HG02884 (cell line): ENCODE data around the gene IL1A.
A peak's percentile ranks its signal among the peaks of the same experiment; 100 is the strongest.

ENCODE experiments used
- ATAC-seq: cut with Tn5 transposase; IDR thresholded peaks from one replicate; pipeline ENCODE4 v1.9.1; 2021; ENCODE audit warnings: mild to moderate bottlenecking, moderate library complexity; ENCODE audit not compliant: unreplicated experiment

Gene IL1A

GRCh38 chr2:112728029-112728362 is 56.3 kb downstream of the IL1A start:
- ATAC-seq, result no peak

GRCh38 chr2:112727276-112728028 is 56.8 kb downstream of the IL1A start:
- ATAC-seq, result no peak

- peak; percentile 80 for ATAC-seq
Measured at GRCh38 chr2:112726487-112727190, 57.7 kb downstream of the IL1A start.

- ATAC-seq, result peak; percentile 50
Measured at GRCh38 chr2:112725545-112726457, 58.5 kb downstream of the IL1A start.

- no peak for ATAC-seq
Measured at GRCh38 chr2:112724591-112725525, 59.4 kb downstream of the IL1A start.

GRCh38 chr2:112723995-112724394 is 60.3 kb downstream of the IL1A start:
- no peak for ATAC-seq
